Left ventricle myocardium superior (tissue), 1 donor: ENCODE data around the gene TRMT61A. TPM values are rescaled to one million over a fixed set of nuclear protein-coding genes. Genes with fewer than 3 reads are reported as not detected.

Experiments used
- ATAC-seq: fragments of 200-7000 bp; cut with Tn5 transposase; one replicate; pipeline ENCODE4 v1.9.1; 2020; ENCODE audit warnings: mild to moderate bottlenecking, moderate library complexity
- DNase-seq: peaks from one replicate; pipeline ENCODE4 v3.0.0-alpha.2; 2020
- intact Hi-C: fragments of 100-400 bp; cut with micrococcal nuclease; formaldehyde crosslinking; loops from one replicate; pipeline ENCODE4 v1.11.0; 2022
- total RNA-seq: library from RNA; stranded (reverse); fragmentation: NEBNext Ultra II Directional; extraction: Animal tissue kit (Norgen Biotek cat#: 25700); gene quantifications from one replicate; pipeline ENCODE4 v1.2.1, GENCODE V29; 2021
- donor health status: DM: no; HTN: yes; CAD: no; lungs with severe emphysema.

The TRMT61A gene
- total RNA-seq, 1 donor from 2014 or later, result 5.5 TPM

DNA sequence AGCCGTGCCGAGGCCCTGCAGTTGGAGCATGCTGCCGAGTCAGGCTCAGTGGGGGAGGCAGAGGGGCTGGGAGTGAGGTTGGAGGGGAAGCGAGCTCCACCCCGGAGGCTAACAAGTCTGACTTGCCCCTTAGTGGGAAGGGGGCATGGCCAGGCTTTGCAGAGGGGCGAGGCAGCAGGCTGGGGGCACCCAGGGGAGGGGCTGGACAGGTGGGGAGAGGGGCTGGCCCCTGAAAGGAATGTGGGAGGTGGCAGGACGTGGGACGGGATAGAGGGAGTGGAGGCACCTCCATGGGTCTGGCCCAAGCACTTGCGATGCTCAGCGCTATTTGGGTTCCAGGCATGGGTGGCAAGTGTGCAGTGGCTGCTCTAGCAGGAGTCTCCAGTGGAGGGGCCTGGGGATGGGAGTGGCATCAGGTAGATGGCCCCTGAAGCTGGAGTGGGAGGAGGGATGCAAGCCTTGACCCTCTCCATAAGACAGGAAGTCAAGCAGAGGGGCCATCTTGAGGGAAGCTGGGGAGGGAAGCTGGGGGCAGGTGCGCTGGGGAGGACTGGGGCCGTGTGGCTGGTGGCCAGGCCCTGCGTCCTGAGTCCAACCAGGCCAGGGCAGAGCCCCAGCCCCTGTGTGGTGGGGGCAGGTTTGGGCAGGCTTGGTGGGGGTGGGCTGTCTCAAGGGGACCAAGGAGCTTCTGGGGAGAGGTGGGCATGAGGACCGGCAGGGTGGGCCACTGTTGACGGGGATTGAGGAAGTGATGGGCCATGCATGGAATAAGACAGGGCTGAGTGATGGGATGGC lies 2.6 kb downstream of the TRMT61A start:
- DNase-seq, result no peak
- ATAC-seq, result no peak
- intact Hi-C loops, result no loop called here

GRCh38 chr14:103532216-103533136 lies 3.5 kb downstream of the TRMT61A start:
- DNase-seq (no peak), ATAC-seq (no peak)
- intact Hi-C loops, result no loop called here

GRCh38 chr14:103533137-103533998 lies 4.4 kb downstream of the TRMT61A start:
- no peak for DNase-seq
- intact Hi-C loops, result no loop called here
- no peak for ATAC-seq

GRCh38 chr14:103533999-103534575 lies 5.1 kb downstream of the TRMT61A start:
- DNase-seq, result no peak
- ATAC-seq, result no peak

DNA sequence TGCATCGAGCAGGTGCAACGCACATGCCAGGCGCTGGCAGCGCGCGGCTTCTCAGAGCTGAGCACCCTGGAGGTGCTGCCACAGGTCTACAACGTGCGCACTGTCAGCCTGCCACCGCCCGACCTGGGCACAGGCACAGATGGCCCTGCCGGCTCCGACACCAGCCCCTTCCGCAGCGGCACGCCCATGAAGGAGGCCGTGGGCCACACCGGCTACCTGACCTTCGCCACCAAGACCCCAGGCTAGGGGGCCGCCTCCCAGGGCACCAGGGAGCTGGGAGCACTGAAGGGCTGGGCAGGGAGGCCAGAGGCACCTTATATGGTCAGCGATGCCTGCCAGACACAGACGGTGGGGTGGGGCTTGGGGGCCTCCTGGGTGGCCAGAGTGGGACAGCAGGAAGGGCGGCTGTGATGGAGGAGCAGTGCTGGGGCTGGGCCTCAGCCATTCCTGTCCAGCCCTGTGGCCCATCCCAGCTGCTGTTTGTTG lies 5.6 kb downstream of the TRMT61A start:
- ATAC-seq, result no peak
- peak; percentile 35 for DNase-seq
- intact Hi-C loops, result no loop called here

More at GRCh38 chr14:103533999-103534575, 5.1 kb downstream of the TRMT61A start:
- intact Hi-C loops, result no loop called here

- intact Hi-C loops, result no loop called here
- no peak for ATAC-seq
- peak; percentile 37 for DNase-seq
These were observed 6.3 kb downstream of the TRMT61A start for GRCh38 chr14:103535081-103535890.

- peak; percentile 18 for DNase-seq
- intact Hi-C loops, result no loop called here
- no peak for ATAC-seq
These were observed 7.0 kb downstream of the TRMT61A start for GRCh38 chr14:103535891-103536565.

- ATAC-seq (no peak), DNase-seq (peak; percentile 18)
- intact Hi-C loops, result no loop called here
These were observed 7.7 kb downstream of the TRMT61A start for GRCh38 chr14:103536693-103537092.

DNA sequence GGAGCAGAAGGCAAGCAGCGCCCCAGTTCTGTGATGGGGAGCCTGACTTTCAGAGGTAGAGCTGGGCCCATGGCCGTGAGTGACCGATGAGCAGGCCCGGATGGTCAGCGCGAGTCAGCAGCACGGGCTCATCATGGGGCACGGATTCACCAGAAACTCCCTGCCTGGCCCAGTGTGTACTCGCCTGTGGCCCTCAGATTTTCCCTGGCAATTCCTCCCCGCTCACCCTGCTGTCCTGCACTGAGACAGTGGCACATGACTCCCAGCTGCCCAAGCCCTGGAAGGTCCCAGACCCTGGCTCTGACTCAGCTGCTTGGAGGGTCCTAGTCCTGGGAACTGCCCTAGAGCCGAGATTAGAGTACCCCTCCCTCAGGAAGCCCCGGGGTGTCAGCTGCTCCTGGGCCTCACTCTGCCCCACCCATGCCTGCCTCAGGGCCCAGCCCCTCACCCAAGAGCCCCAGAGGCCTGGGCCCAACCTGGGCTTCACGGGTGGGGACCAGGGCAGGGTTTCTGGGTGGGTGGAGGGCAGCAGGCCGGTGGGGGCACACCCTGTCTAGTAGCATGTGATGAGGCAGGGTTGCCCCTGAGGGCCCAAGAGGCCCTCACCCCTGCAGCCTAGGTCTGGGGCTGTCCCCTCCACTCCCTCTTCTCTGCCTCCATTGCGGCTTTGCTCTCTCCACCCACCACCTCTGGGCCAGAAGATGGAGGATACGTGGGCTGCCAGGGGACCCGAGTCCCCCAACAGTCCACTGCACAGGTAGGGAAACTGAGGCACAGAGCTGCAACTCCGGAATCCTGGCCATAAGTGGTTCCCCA lies 8.4 kb downstream of the TRMT61A start:
- ATAC-seq (no peak), DNase-seq (peak; percentile 27)
- intact Hi-C loops, result no loop called here

- peak; percentile 60 for DNase-seq
- intact Hi-C loops, result no loop called here
- peak; percentile 36 for ATAC-seq
These were observed 9.5 kb downstream of the TRMT61A start for GRCh38 chr14:103538291-103539055.

DNA sequence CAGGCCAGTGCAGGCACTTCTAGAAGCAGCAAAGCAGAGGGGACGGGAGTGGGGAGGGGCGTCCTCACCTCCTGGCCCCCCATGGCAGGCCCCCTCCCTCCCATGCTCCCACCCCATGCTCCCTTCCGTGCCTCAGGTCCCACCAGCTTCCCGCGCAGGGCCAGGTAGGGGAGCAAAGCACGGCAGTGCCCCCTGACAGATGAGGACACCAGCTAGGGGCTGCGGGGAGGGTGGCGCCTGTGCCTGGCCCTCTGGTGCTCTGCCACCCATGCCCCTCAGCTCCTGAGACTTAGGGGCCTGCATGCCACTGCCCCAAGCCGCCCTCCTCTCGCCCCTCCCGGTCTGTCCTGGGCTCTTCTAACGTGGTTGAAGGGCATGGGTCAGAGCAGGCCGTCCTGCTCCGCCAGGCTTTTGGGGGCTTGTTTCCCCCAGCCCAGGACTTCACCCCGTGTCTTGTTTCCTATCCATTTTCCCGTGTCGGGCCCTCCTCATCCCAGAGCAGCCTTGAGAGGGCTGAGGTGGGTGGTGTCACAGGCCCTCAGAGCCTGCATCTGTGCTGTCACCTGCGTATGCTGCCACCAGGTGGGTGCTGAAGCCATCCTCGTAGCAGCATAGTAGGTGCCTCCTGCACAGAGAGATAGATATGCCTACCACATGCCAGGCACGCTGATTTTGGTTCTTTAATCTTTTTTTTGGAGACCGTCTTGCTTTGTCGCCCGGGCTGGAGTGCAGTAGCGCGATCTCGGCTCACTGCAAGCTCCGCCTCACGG lies 10.2 kb downstream of the TRMT61A start:
- intact Hi-C loops, result no loop called here
- DNase-seq, result peak; percentile 31
- peak; percentile 0 for ATAC-seq

DNA sequence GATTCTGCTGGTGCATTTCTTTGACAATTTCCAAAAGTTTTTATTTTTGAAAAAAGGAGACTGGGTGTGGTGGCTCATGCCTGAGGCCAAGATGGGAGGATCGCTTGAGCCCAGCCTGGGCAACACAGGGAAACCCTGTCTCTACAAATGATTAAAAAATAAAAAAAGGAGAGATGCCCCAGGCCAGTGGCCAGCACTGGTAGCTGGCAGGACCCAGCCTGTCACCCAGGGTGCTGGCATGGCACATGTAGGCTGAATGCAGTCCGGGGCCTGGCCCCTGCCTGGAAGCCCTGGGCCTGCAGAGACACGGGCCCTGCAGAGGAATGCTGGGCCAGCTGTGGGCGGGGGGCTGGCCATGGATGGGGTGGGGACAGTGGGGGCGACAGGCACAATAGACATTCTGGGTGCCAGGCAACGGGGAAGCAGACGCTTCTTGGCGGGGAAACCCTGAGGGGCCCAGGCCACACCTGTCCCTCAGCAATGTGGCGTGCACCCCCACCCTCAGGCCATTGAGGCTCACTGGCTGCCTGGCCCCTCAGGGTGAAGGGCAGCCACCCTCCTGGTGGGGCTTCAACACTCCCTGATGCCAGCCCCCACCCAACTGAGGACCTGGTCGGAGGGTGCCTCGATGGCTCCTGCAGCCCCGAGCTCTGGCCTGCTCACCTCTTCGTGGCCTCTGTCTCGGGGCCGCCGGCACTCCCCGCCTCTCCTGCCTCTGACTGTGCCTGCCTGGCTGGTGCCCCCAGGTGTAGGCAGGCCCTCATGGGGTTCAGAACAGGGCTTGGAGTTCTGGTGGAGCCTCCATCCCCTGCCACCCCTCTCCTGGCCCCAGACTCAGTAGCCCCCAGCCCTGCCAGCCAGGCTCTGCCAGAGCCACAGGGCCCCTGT lies 12.1 kb downstream of the TRMT61A start:
- ATAC-seq (no peak), DNase-seq (peak; percentile 34)
- intact Hi-C loops, result no loop called here

GRCh38 chr14:103541709-103542604 lies 13.0 kb downstream of the TRMT61A start:
- intact Hi-C loops, result no loop called here
- ATAC-seq, result no peak
- peak; percentile 37 for DNase-seq
